NB4 (cell line): ENCODE data around the gene ZNF688.

Experiments
- CTCF ChIP-seq: IDR thresholded peaks from one replicate; pipeline ENCODE4 v1.5.1; 2012; ENCODE audit warnings: low read depth, low read length
- POLR2A ChIP-seq: IDR thresholded peaks from 2 replicates; pipeline ENCODE4 v1.6.1; 2011; ENCODE audit warnings: mild to moderate bottlenecking; ENCODE audit not compliant: insufficient read length; ENCODE audit errors: extremely low read depth
- TF ChIP-seq, protein P1 (sequence below): IDR thresholded peaks from 2 replicates; pipeline ENCODE4 v1.6.1; 2011; ENCODE audit warnings: low read depth, low read length

- TF ChIP-seq CTCF (no peak), POLR2A (peak; percentile 69)
- TF ChIP-seq, protein P1, sequence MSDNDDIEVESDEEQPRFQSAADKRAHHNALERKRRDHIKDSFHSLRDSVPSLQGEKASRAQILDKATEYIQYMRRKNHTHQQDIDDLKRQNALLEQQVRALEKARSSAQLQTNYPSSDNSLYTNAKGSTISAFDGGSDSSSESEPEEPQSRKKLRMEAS, result peak; percentile 61
These were observed 13.3 kb downstream of the ZNF688 start, which contains the start of gene ZNF764 for GRCh38 chr16:30557957-30558788.
